ENCODE measurements around the gene DOCK6. TPM values are rescaled to one million over a fixed set of nuclear protein-coding genes. Genes with fewer than 3 reads are reported as not detected.
A peak's percentile ranks its signal among the peaks of the same experiment; 100 is the strongest.

Gene DOCK6
- total and polyA plus RNA-seq, 2 experiments from 2014 or later = 17.4 to 36.8 TPM

GRCh38 chr19:11279505-11280236, 17.3 kb upstream of the DOCK6 start:
- Histone ChIP-seq H3K27ac (no peak overlapping the region), H2AFZ (no peak overlapping the region), H3K27me3 (no peaks in the 10 kb centered on the region), H3K9me3 (ENCODE audit: low read depth) (no peaks in the 10 kb centered on the region), H3K4me1 (ENCODE audit: insufficient read depth) (peaks cover 6% of the 10 kb centered on the region), H3K79me2 (no peaks in the 10 kb centered on the region), H3K9me2 (replicated peaks; ENCODE audit: insufficient read depth) (no peaks in the 10 kb centered on the region), H3K4me2 (no peak overlapping the region), H4K20me1 (ENCODE audit: insufficient read depth, poor library complexity, severe bottlenecking) (no peaks in the 10 kb centered on the region), H3K36me3 (replicated peaks; ENCODE audit: insufficient read depth, low read depth) (no peaks in the 10 kb centered on the region), H3K4me3 (no peak overlapping the region)
- 91% methylated on average over 5 of the region's 5 CpGs for WGBS (ENCODE audit: low lambda C conversion rate, missing lambda C conversion rate)
- TF ChIP-seq, protein P1, sequence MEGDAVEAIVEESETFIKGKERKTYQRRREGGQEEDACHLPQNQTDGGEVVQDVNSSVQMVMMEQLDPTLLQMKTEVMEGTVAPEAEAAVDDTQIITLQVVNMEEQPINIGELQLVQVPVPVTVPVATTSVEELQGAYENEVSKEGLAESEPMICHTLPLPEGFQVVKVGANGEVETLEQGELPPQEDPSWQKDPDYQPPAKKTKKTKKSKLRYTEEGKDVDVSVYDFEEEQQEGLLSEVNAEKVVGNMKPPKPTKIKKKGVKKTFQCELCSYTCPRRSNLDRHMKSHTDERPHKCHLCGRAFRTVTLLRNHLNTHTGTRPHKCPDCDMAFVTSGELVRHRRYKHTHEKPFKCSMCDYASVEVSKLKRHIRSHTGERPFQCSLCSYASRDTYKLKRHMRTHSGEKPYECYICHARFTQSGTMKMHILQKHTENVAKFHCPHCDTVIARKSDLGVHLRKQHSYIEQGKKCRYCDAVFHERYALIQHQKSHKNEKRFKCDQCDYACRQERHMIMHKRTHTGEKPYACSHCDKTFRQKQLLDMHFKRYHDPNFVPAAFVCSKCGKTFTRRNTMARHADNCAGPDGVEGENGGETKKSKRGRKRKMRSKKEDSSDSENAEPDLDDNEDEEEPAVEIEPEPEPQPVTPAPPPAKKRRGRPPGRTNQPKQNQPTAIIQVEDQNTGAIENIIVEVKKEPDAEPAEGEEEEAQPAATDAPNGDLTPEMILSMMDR (IDR thresholded peaks at IDR 0.05; ENCODE audit: poor library complexity) = no peak
- TF ChIP-seq EZH2 (IDR thresholded peaks at IDR 0.05; ENCODE audit: borderline replicate concordance) (no peak), EZH2phosphoT487 (IDR thresholded peaks at IDR 0.05; ENCODE audit: low read depth, severe bottlenecking, unreplicated experiment) (no peak)
- DNase-seq (ENCODE audit: low spot score) = no peak

DNA sequence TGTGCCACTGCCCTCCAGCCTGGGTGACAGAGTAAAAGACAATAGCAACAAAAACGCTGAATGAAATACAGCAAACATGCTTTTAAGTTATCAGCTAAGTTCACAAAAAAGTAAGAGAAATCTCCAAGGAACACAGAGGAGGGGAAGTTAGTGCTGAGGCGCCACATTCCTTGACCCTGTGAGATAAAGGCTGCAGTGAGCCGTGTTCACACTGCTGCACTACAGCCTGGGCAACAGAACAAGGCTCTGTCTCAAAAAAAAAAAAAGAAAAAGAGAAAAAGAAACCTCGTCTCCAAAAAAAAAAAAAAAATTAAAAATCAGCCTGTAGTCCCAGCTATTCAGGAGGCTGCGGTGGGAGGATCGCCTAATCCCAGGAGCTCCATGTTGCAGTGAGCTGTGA, 16.3 kb upstream of the DOCK6 start:
- H3K27me3 ChIP-seq = no peaks in the 10 kb centered on the region
- 48% methylated on average over 6 of the region's 6 CpGs for WGBS (ENCODE audit: low lambda C conversion rate, missing lambda C conversion rate)
- TF ChIP-seq EZH2 (IDR thresholded peaks at IDR 0.05; ENCODE audit: borderline replicate concordance) (no peak), EZH2phosphoT487 (IDR thresholded peaks at IDR 0.05; ENCODE audit: low read depth, severe bottlenecking, unreplicated experiment) (no peak)
- TF ChIP-seq, protein P1 (IDR thresholded peaks at IDR 0.05; ENCODE audit: poor library complexity) = no peak

GRCh38 chr19:11274533-11275086, 12.3 kb upstream of the DOCK6 start:
- no peaks in the 10 kb centered on the region for H3K9me3 ChIP-seq (ENCODE audit: low read depth)
- peaks cover 8% of the 10 kb centered on the region for H3K4me1 ChIP-seq (ENCODE audit: insufficient read depth)
- no peaks in the 10 kb centered on the region for H4K20me1 ChIP-seq (ENCODE audit: insufficient read depth, poor library complexity, severe bottlenecking)
- H3K27me3 ChIP-seq = no peaks in the 10 kb centered on the region
- DNase-seq (ENCODE audit: low spot score) = no peak
- H3K4me2 ChIP-seq = no peak overlapping the region
- no peaks in the 10 kb centered on the region for H3K36me3 ChIP-seq (replicated peaks; ENCODE audit: insufficient read depth, low read depth)
- no peaks in the 10 kb centered on the region for H3K9me2 ChIP-seq (replicated peaks; ENCODE audit: insufficient read depth)
- no peaks in the 10 kb centered on the region for H3K79me2 ChIP-seq
- no peak overlapping the region for H3K27ac ChIP-seq
- H2AFZ ChIP-seq = no peak overlapping the region
- TF ChIP-seq EZH2phosphoT487 (IDR thresholded peaks at IDR 0.05; ENCODE audit: low read depth, severe bottlenecking, unreplicated experiment) = no peak
- TF ChIP-seq, protein P1 (IDR thresholded peaks at IDR 0.05; ENCODE audit: poor library complexity) = no peak
- TF ChIP-seq EZH2 (IDR thresholded peaks at IDR 0.05; ENCODE audit: borderline replicate concordance) = no peak
- H3K4me3 ChIP-seq = no peak overlapping the region
- 83% methylated on average over 4 of the region's 4 CpGs for WGBS (ENCODE audit: low lambda C conversion rate, missing lambda C conversion rate)

More for the DNA sequence above, 16.3 kb upstream of the DOCK6 start:
- Histone ChIP-seq H4K20me1 (ENCODE audit: insufficient read depth, poor library complexity, severe bottlenecking) (no peaks in the 10 kb centered on the region), H3K4me2 (no peak overlapping the region), H2AFZ (no peak overlapping the region), H3K9me2 (replicated peaks; ENCODE audit: insufficient read depth) (no peaks in the 10 kb centered on the region), H3K4me1 (ENCODE audit: insufficient read depth) (peaks cover 8% of the 10 kb centered on the region), H3K36me3 (replicated peaks; ENCODE audit: insufficient read depth, low read depth) (no peaks in the 10 kb centered on the region), H3K79me2 (no peaks in the 10 kb centered on the region), H3K27ac (peak overlapping the region; percentile 33), H3K4me3 (no peak overlapping the region), H3K9me3 (ENCODE audit: low read depth) (no peaks in the 10 kb centered on the region)
- no peak for DNase-seq (ENCODE audit: low spot score)

Data from hepatocyte (in vitro differentiated cells).